Thyroid gland (tissue), 4 donors: ENCODE results near the gene SLCO2B1.
A peak's percentile ranks its signal among the peaks of the same experiment; 100 is the strongest.

Experiments
- CTCF ChIP-seq, 6 experiments: fragments of 200-600 bp in 3 of 6; fragments of 450-650 bp in 3 of 6; sonication (generic) in 3 of 6; IDR thresholded peaks; one replicate each; pipeline ENCODE4 v1.5.1; 2016 to 2019; ENCODE audit warnings: antibody characterized with exemption in 6 of 6, mild to moderate bottlenecking in 2 of 6, inconsistent platforms in 1 of 6, moderate library complexity in 1 of 6
- POLR2A ChIP-seq, 2 donors: fragments of 450-650 bp; IDR thresholded peaks; one replicate each; pipeline ENCODE4 v1.6.1; 2017; ENCODE audit warnings: antibody characterized with exemption in 2 of 2, mild to moderate bottlenecking in 2 of 2, moderate library complexity in 1 of 2

- TF ChIP-seq POLR2A (IDR thresholded peaks at IDR 0.05): no peak
- TF ChIP-seq CTCF (IDR thresholded peaks at IDR 0.05): peak; percentile 79 to 89 (median 84)
Observed at GRCh38 chr11:75204685-75205563, 54.0 kb downstream of the SLCO2B1 start.
